Measurements from ENCODE around the gene NPAS3.
"Not testable (repeated sequence)": the region's sequence is repeated elsewhere in the genome, so short reads cannot be mapped to it uniquely, and the experiment has no call there.

NPAS3 gene

GRCh38 chr14:33085799-33086198 is 147.1 kb downstream of the NPAS3 start:
- no peak for DNase-seq

- DNase-seq = not testable (repeated sequence)
Observed at GRCh38 chr14:33088274-33088673, 149.6 kb downstream of the NPAS3 start.

GRCh38 chr14:33098016-33098415 is 159.3 kb downstream of the NPAS3 start:
- DNase-seq = no peak

GRCh38 chr14:33103489-33103888 is 164.8 kb downstream of the NPAS3 start:
- no peak for DNase-seq

GRCh38 chr14:33103966-33104365 is 165.3 kb downstream of the NPAS3 start:
- no peak for DNase-seq

- no peak for DNase-seq
Observed at GRCh38 chr14:33110737-33111443, 172.2 kb downstream of the NPAS3 start.

GRCh38 chr14:33114331-33114730 is 175.7 kb downstream of the NPAS3 start:
- no peak for DNase-seq

- DNase-seq = no peak
Observed at GRCh38 chr14:33118668-33119067, 180.0 kb downstream of the NPAS3 start.

GRCh38 chr14:33120341-33120740 is 181.7 kb downstream of the NPAS3 start:
- no peak for DNase-seq

- no peak for DNase-seq
Observed at GRCh38 chr14:33120966-33121365, 182.3 kb downstream of the NPAS3 start.

- no peak for DNase-seq
Observed at GRCh38 chr14:33123281-33123680, 184.6 kb downstream of the NPAS3 start.

GRCh38 chr14:33126433-33126832 is 187.8 kb downstream of the NPAS3 start:
- no peak for DNase-seq

GRCh38 chr14:33127531-33127930 is 188.9 kb downstream of the NPAS3 start:
- DNase-seq = no peak

- no peak for DNase-seq
Observed at GRCh38 chr14:33131801-33132200, 193.1 kb downstream of the NPAS3 start.

GRCh38 chr14:33134162-33134561 is 195.5 kb downstream of the NPAS3 start:
- DNase-seq = no peak

GRCh38 chr14:33134975-33135374 is 196.3 kb downstream of the NPAS3 start:
- no peak for DNase-seq

GRCh38 chr14:33150666-33151428 is 212.2 kb downstream of the NPAS3 start:
- no peak for DNase-seq

GRCh38 chr14:33163109-33163508 is 224.4 kb downstream of the NPAS3 start:
- no peak for DNase-seq

GRCh38 chr14:33163600-33163999 is 224.9 kb downstream of the NPAS3 start:
- DNase-seq = no peak

GRCh38 chr14:33165144-33165925 is 226.7 kb downstream of the NPAS3 start:
- no peak for DNase-seq

GRCh38 chr14:33165926-33166289 is 227.2 kb downstream of the NPAS3 start:
- DNase-seq = no peak

GRCh38 chr14:33175951-33176350 is 237.3 kb downstream of the NPAS3 start:
- no peak for DNase-seq

- no peak for DNase-seq
Observed at GRCh38 chr14:33184587-33184986, 245.9 kb downstream of the NPAS3 start.

GRCh38 chr14:33186656-33187055 is 248.0 kb downstream of the NPAS3 start:
- DNase-seq = no peak
